EL (cell line): ENCODE results near the gene CUX1.
"Not testable (repeated sequence)": the region's sequence is repeated elsewhere in the genome, so short reads cannot be mapped to it uniquely, and the experiment has no call there.

ENCODE experiments used
- DNase-seq: peaks from one replicate; pipeline ENCODE4 v3.0.0-alpha.2; 2016

CUX1 gene

DNA sequence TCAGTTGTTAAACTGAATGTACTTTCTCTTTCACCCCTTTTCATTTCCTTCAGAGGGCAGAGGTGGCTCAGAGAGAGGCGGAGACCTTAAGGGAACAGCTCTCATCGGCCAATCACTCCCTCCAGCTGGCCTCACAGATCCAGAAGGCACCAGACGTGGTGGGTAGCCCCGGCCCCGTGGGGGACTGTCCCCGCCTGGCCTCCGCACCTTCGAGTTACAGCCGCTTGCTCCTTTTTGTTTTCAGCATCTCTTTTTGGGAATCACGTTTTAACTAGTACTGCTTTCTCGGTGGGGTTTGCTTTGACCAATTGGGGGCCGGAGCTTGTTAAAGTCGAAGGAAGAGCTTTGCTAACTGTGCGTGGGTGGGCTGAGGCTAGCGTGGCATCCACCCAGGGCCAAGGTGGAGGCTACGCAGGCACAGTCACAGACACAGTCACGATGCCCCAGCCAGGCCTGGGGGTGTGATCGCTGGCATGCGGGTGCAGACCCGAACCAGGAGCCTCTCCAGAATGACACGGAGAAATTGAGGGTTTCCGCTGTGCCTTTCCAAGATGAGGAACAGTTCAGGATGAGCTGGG, 353.1 kb downstream of the CUX1 start:
- no peak for DNase-seq

DNA sequence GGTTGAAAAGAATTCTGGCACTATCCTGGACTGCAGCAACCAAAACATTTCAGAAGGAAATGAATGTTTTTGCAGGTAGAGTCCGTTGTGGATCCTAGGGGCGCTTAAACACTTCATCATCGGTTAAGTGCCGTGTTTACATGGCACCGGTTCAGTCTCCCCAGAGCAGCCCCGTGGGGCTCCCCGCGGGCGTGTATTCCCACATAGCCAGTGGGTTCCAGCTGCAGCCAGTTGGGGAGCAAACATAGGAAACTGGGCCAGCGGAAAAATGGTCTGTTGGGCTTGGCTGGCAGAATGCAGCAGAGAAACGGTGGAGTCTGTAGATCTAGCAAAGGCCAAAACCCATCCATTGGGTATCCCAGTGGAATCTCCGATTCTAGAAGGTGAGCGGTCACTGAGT, 356.2 kb downstream of the CUX1 start:
- DNase-seq = no peak

DNA sequence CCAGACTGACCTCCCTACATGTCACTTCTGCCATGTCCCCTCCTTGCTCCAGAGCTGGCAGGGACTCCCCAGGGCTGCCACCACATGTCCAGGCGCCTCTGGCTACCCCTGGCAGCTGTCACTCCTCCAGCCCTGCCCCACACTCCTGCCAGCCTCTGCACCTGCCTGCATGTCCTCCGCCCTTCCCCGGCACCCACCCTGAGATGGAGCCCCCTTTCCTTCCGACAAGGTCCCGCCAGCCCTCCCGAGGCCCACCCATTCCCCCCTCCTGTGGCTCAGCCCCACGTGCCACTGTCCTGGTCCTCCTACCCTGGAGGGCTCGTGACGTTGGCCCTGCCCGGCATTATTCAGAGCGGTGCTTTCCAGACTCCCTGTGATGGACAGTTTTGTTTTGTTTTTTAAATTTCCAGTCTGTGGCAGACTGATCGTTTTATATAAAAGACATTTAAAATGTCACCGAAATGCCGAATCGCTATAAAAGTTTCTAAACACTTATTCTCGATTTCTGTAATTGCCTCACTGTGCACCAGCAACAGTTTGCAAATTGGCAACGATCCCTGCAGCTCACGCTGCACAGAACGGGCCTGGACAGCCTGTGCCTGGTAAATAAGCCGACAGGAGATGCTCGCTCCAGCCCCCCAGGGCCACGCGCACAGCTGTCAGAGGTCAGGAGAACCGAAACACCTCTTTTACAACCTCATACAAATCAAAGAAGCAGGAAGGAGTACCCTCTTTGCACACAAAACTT, 358.2 kb downstream of the CUX1 start:
- no peak for DNase-seq

DNA sequence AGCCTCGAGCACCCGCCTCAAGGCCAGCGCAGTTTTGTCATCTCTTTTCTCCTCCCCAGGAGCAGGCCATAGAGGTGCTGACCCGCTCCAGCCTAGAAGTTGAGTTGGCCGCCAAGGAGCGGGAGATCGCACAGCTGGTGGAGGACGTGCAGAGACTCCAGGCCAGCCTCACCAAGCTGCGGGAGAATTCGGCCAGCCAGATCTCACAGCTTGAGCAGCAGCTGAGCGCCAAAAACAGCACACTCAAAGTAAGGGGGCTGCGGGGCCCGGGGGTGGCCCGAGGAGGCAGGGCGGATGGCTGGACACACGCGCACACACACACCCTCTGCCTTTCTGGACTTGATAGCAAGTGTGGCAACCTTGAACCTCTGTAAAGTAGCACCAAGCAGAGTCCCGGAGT, 361.0 kb downstream of the CUX1 start:
- DNase-seq = no peak

DNA sequence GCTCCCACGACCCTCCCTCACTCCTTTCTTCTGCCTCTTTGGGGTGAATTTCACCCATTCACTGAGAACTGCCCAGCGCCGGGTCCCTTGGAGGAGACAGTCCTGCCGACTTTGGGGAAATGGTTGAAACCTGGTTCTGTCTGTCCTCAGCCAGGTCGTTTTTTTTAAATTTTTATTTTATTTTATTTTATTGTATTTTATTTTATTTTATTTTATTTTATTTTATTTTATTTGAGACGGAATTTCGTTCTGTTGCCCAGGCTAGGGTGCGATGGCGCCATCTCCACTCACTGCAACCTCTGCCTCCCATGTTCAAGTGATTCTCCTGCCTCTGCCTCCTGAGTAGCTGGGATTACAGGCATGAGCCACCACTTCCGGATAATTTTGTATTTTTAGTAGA, 363.3 kb downstream of the CUX1 start:
- no peak for DNase-seq

DNA sequence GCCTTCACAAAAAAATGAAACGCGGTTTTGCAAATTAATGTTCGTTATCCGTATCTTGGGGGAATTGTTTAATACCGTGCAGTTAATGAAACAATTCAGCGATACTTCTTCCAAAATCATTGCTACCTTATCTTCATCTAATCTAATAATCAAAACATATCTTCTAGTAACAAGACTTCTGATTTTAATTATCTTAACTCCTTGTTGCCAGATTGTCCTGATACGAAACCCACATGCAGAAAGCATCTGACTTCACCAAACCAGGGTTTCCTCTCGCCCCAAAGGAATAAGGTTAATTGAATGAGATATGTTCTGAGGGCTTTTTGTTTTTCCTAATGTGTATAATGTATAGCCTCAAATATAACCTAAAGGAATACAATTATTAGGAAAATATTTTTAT, 364.1 kb downstream of the CUX1 start:
- no peak for DNase-seq

DNA sequence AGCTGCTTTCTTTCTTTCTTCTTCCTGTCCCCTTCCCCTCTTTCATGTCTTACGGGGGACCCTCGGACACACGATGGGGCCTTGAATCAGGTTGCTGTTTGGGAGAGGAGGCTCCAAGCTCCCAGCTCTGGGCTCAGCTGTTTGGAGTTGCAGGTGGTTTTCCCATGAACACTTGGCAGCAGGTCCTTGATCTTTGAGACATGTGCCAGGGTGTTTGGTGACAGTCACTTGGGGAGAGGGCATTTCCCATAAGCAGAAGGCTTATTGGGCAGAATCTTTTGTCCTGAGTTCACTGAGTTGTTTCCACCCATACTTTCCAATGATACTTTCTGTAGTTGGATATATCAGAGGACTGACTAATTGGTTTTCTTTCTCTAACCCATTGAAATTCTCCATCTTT, 364.6 kb downstream of the CUX1 start:
- DNase-seq = no peak

DNA sequence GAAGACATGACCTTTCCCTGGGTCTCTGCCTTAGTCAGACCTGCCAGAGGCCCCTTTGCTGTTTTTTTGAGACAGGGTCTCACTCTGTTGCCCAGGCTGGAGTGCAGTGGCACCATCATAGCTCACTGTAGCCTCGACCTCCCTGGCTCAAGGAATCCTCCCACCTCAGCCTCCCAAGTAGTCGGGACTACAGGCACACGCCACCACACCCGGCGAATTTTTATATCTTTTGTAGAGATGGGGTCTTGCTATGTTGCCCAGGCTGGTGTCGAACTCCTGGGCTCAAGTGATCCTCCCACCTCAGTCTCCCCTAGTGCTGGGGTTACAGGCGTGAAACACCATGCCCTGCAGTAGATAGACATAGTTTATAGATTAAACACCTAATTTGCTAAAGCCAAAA, 366.4 kb downstream of the CUX1 start:
- not testable (repeated sequence) for DNase-seq

DNA sequence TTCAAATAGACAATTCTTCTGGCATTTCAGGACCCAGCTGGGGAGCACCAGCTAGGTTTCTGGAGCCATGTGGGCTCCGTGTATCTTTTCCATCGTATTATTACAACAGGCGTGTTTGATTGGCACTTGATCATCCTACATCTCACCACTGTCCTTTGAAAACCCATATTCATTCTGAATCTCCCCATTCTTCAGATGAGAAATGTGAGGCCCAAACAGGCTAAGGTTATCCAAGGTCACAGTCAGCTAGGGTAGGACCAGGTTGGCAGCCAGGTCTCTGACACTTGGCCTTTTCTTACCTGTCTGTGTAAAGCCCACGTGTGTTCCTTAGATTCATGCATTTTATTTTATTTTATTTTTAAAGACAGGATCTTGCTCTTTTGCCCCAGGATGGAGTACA, 366.9 kb downstream of the CUX1 start:
- DNase-seq = no peak

DNA sequence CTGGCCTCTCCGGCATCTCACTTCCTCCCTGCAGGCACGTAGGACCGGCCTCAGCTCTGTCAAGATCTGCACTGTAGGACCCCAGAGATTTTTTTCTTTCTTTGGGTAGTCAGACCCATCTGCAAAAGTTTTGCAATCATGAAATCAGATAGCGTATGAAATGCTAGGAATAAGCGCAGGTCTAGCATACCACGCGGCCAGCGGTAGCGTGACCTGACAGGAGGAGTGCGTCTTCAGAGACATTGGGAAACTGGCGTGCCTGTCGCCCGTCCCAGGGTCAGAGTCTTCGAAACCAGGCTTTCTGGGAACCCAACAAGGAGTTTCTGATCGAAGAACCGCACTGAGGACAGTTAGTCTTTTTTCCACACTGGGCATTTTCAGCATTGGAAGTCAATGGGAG, 368.4 kb downstream of the CUX1 start:
- DNase-seq = no peak

DNA sequence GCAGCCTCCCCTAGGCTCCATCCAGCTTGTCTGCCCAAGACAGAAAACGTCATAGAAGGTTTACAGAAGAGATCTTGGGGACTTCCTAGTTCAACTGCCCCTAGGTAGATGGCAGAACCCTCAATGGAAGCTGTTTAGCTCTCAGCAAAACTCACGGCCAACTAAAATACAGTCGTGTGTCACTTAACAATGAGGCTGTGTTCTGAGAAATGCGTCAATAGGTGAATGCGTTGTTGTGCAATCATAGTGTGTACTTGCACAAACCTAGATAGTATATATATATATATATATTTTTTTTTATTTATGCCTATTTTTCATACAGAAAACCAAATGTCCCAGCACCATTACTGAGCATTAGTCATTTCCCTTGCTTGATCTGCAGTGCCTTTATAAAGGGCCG, 368.9 kb downstream of the CUX1 start:
- DNase-seq = no peak

DNA sequence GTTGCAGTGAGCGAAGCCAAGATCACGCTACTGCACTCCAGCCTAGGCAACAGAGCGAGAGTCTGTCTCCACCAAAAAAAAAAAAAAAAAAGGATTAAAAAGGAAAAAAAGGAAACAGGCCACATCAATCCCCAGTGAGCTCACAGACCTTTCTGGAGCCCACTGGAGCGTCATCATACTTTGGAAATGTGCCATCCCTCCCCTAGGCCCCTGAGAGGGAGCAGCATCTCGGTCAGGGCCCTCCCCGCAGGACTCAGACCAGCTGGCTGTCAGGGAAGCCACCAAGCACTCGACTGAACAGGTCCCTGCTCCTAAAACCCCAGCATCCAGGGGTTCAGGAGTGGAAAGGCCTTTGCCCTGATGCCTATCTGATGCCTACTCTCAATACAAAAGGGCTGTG, 371.3 kb downstream of the CUX1 start:
- DNase-seq = no peak

DNA sequence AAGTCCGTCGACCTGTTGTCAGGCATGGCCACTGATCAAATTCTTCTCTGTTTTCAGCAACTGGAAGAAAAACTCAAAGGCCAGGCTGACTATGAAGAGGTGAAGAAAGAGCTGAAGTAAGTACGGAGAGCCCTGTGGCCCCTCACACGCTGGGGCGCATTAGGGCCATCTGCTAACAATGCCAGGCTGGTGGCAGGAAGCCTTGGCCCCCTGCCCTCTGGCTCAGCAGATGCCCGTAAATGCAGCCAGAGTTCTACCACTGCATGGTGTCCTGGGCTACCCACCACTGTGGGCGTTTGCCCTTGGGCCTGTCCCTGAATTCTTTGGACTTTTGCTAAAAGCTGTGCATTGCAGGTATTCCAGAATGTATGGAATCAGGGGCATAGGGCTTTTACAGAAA, 372.3 kb downstream of the CUX1 start:
- no peak for DNase-seq

DNA sequence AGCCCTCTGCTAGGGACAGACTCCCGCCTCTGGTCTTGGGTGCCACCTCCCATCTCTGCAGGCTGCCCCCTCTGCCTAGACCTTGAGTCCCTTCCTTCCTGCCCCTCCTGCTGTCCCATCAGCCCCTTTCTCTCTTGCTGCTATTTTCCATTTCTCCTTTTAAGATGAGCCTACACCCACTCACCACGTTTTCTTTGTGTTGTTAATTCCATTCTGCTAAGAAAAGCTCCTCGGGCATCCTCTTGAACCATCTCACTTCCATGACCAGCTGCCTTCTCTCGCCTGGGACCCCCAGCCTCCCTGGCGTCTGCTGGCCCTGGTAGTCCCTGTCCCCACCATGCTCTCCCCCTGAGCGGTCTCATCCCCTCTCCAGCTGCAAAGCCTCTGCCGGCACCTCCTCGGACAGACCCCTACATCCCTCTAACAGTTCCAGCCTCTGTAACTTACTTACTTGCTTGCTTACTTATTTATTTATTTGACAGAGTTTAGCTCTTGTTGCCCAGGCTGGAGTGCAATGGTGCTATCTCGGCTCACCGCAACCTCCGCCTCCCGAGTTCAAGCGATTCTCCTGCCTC, 373.4 kb downstream of the CUX1 start:
- no peak for DNase-seq

DNA sequence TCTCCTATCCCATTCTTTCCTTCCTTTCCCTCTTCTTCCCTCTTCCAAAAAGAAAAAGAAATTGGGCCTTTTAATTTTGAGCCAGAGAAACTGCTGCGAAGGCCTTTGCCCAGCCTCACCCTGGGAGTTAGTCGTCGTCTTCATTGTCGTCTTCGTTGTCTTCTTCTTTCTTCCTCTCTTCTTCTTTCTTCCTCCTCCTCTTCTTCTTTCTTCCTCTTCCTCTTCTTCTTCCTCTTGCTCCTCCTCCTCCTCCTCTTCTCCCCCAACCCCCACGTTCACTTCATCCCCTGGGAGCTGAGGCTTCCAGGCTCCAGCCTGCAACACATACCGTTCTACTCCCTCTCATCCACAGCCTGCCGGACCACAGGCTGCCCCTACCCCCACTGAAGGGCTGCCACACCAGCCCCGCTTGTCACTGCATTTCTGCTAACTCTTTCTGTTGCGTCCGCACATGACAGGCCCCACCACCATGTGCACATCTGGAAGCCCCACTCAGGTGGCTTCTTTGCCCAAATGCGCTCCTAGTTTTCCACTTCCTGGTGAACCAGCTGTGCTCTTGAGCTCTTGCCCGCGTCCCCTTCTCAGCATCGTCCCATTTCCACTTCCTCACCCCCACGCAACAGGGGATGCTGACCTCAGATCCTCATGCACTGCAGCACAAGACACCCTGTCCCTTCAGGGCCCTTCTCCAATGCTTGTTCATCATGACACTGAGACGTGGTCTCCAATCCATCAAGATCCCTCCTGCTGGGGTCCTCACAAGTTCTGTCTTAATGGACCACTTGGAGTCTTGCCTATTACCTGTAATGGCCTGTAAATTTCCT, 374.3 kb downstream of the CUX1 start:
- DNase-seq = no peak

DNA sequence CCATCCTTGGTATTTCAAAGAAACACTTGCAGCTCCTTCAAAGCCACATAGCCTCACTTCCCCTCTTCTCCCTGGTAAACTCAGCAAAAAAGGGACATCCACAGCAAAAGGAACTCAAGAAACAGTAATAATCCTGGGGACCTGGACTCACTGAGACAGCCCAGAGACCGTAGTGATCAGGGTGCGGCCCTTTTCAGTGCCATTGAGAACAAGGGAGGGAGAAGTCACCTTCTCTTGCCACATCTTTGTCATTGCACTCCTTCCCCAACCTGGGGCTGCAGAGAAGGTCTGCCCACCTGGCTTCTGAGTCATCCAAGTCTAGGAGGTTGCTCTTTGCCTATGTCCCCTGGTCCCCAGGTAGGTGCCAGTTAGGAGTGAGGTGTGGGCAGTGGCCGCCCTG, 375.4 kb downstream of the CUX1 start:
- DNase-seq = no peak

DNA sequence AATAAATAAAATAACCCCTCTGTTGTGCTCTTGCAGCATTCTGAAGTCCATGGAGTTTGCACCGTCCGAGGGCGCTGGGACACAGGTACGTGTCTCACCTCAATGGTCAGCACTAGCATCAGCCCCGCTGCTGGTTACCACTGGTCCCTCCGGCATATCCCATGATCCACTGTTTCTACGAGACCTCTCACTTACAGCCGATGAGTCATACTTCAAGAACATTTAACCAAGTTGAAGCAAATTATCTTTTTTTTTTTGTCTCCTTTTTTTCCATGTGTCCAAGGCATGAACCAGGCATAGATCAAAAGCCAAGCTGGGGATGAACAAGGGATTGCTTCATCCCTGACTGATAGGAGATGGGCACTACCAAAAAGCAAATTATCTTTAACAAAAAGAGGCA, 376.4 kb downstream of the CUX1 start:
- DNase-seq = peak; percentile 10

DNA sequence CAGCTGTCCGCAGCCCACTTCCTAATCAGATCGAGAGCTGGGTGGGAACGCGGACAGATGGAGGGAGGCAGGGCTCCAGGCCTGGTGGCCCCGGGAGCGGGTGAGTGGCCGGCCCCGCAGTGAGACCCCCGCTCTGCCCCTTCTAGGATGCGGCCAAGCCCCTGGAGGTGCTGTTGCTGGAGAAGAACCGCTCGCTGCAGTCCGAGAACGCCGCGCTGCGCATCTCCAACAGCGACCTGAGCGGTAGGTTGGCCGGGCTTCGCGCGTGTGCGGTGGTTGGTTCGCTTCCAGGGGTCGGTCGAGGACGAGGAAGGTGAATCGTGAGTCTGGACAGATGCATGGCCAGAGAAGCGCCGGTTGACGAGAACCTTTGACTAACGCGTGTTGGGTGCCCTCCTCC, 377.9 kb downstream of the CUX1 start:
- DNase-seq = no peak

DNA sequence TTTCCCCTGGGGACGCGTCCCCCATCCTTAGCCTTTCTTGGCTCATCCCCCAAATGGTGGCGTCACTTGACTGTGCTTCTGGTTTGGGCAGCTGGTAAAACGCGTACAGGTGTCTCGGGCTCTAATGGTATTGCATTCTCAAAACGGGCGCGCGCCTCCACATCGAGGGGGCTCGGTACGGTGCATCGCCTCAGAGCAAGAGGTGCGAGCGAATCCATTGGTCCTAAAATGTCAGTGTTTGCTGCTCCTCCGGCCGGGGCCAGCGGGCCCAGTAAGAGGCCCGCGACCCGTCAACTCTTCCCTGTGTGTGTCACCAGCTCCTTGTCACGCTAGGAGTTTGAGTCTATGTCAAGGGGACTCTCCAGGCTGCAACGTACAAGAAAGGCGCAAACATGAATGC, 378.6 kb downstream of the CUX1 start:
- no peak for DNase-seq

DNA sequence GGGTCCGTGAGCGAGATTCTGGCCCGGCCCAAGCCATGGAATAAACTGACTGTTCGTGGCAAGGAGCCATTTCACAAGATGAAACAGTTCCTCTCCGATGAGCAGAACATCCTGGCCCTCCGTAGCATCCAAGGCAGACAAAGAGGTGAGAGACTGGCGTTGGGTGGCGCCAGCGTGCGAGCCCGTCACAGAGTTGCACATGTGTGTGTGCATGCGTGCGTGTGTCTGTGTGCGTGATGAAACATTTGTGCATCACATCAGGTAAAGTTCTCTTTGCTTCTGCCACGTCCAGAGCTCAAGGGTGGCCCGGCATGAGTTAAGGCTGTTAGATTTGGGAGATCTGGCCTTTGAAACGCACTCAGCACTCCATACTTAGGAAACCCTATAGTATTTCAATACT, 379.7 kb downstream of the CUX1 start:
- no peak for DNase-seq

DNA sequence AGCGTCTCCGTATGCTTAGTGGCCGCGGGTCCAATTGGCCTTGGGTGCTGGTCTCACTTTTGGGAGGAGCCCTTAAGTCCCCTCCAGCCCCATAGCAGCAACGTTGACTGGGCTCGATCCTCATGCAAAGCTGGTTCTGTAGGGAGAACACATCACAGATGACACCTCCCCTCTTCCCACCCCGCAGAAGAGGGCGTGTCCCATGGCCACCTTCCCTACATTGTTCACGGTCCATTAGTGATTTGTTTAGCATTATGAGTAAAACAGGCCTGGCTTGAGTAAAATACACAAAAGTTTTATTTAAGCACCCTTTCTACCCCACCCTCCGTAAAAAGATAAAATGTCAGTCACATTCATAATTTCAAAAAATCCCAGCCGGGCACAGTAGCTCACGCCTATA, 380.2 kb downstream of the CUX1 start:
- no peak for DNase-seq

DNA sequence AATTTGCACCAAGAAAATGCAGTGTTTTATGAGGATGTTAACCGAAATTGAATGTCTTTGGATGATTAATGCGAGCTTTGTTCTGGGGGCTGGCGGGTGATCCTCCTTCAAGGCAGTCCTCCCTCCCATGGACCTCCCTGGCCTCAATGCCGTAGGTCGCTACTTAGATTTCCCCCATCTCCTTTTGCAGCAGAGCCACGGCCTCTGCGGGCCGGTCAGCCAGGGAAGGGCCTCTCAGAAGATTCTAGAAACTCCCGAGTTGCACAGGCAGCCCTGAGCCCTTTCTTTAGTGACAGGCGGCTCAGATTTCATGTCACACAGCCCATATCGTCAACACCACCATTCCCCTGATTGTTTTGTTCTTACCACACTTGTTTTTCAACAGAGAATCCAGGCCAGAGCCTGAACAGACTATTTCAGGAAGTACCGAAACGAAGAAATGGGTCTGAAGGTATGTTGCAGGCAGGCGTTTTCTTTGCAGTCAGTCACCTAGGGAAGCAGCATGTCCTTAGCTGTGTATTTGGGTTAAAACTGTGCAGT, 381.1 kb downstream of the CUX1 start:
- no peak for DNase-seq

DNA sequence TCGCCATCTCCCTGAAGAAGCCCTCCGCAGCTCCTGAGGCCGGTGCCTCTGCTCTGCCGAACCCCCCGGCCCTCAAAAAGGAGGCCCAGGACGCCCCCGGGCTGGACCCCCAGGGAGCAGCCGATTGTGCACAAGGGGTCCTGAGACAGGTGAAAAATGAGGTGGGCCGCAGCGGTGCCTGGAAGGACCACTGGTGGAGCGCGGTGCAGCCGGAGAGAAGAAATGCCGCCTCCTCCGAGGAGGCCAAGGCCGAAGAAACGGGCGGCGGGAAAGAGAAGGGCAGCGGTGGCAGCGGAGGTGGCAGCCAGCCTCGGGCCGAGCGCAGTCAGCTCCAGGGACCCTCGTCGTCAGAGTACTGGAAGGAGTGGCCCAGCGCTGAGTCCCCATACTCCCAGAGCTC, 384.1 kb downstream of the CUX1 start:
- no peak for DNase-seq

DNA sequence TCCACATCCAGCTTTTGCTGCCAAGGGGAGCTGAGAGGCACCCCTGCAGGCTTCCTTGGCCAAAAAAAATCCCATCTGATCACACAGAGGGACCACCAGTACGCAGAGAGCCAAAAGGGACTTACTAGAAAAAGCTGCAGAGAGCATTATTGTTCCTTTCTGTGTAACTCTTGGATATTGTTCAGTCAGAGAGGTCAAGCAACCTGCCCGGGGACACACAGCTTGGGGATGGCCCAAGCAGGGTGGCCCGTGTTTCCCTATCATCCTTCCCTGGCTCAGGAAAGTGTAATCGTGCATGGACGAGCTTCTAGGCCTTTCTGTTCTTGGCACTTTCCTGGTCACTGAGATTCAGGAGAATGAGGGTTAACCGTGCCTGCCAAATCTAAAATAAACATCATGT, 385.1 kb downstream of the CUX1 start:
- no peak for DNase-seq
